ENCODE data around the gene AMH. TPM values are rescaled to one million over a fixed set of nuclear protein-coding genes. Genes with fewer than 3 reads are reported as not detected.

The AMH gene
- polyA plus RNA-seq, 1 donor (not counting 4 experiments of a cell fraction or from before 2014, with no cell fraction given), result 0.07 TPM

GRCh38 chr19:2255982-2256685 is 7.0 kb downstream of the AMH start, which contains the start of gene JSRP1:
TSS of gene JSRP1 (minus strand) at chr19:2256417. CDS start at chr19:2255314, 1,103 bp downstream.
- Histone ChIP-seq H3K9me3 (ENCODE audit: control insufficient read depth, low read depth, low read length) (no peaks in the 10 kb centered on the region), H4K20me1 (ENCODE audit: control insufficient read depth, extremely low read depth, insufficient read depth, low read length) (no peaks in the 10 kb centered on the region), H3K79me2 (ENCODE audit: control insufficient read depth, insufficient read depth, low read length) (no peaks in the 10 kb centered on the region), H3K27me3 (ENCODE audit: control insufficient read depth, extremely low read depth, insufficient read depth, low read length) (peaks cover 33% of the 10 kb centered on the region), H3K27ac (ENCODE audit: control insufficient read depth, insufficient read depth, low read length) (no peak within 1 kb of the TSS), H3K4me3 (ENCODE audit: control insufficient read depth in 2 of 3, extremely low read depth in 1 of 3, insufficient read depth in 2 of 3, low read depth in 1 of 3, low read length in 3 of 3) (no peak within 1 kb of the TSS), H3K36me3 (ENCODE audit: control insufficient read depth in 2 of 2, extremely low read depth in 1 of 2, insufficient read depth in 2 of 2, low read length in 2 of 2) (no peaks in the 10 kb centered on the region), H3K9ac (ENCODE audit: control insufficient read depth, extremely low read depth, insufficient read depth, low read length) (no peak within 1 kb of the TSS), H3K4me2 (ENCODE audit: control insufficient read depth, extremely low read depth, insufficient read depth, low read depth, low read length) (no peak within 1 kb of the TSS), H3K9me1 (ENCODE audit: control insufficient read depth, extremely low read depth, insufficient read depth, low read length) (no peaks in the 10 kb centered on the region), H2AFZ (ENCODE audit: control insufficient read depth, low read length) (no peak within 1 kb of the TSS), H3K4me1 (ENCODE audit: control insufficient read depth, extremely low read depth, insufficient read depth, low read length) (no peaks in the 10 kb centered on the region)
- dilution Hi-C loops (cut with MboI; ENCODE audit: extremely low pct_ligation_motif_present, low sequenced_read_pairs), result no loop called here
- FAIRE-seq (no peak), DNase-seq (ENCODE audit: low read depth, low spot score) (no peak)
- no peak for TF ChIP-seq CTCF (optimal IDR thresholded peaks at IDR 0.05 in 1 of 3, IDR thresholded peaks at IDR 0.05 in 1 of 3, conservative IDR thresholded peaks at IDR 0.05 in 1 of 3; ENCODE audit: extremely low read depth in 1 of 3, insufficient read depth in 2 of 3, low read length in 3 of 3)
- TF ChIP-seq EZH2 (IDR thresholded peaks at IDR 0.05; ENCODE audit: low read length), result no peak

- peaks cover 1% of the 10 kb centered on the region for H3K27me3 ChIP-seq (ENCODE audit: control insufficient read depth, extremely low read depth, insufficient read depth, low read length)
- no peaks in the 10 kb centered on the region for H3K9me3 ChIP-seq (ENCODE audit: control insufficient read depth, low read depth, low read length)
- no peak overlapping the region for H2AFZ ChIP-seq (ENCODE audit: control insufficient read depth, low read length)
- dilution Hi-C loops (cut with MboI; ENCODE audit: extremely low pct_ligation_motif_present, low sequenced_read_pairs), result no loop called here
- no peaks in the 10 kb centered on the region for H4K20me1 ChIP-seq (ENCODE audit: control insufficient read depth, extremely low read depth, insufficient read depth, low read length)
- H3K4me3 ChIP-seq (ENCODE audit: control insufficient read depth in 2 of 3, extremely low read depth in 1 of 3, insufficient read depth in 2 of 3, low read depth in 1 of 3, low read length in 3 of 3), result no peak overlapping the region
- DNase-seq (ENCODE audit: low read depth, low spot score) (no peak), FAIRE-seq (no peak)
- H3K36me3 ChIP-seq (ENCODE audit: control insufficient read depth in 2 of 2, extremely low read depth in 1 of 2, insufficient read depth in 2 of 2, low read length in 2 of 2), result no peaks in the 10 kb centered on the region
- H3K9ac ChIP-seq (ENCODE audit: control insufficient read depth, extremely low read depth, insufficient read depth, low read length), result no peak overlapping the region
- no peaks in the 10 kb centered on the region for H3K9me1 ChIP-seq (ENCODE audit: control insufficient read depth, extremely low read depth, insufficient read depth, low read length)
- no peaks in the 10 kb centered on the region for H3K4me1 ChIP-seq (ENCODE audit: control insufficient read depth, extremely low read depth, insufficient read depth, low read length)
- TF ChIP-seq CTCF (optimal IDR thresholded peaks at IDR 0.05 in 1 of 3, IDR thresholded peaks at IDR 0.05 in 1 of 3, conservative IDR thresholded peaks at IDR 0.05 in 1 of 3; ENCODE audit: extremely low read depth in 1 of 3, insufficient read depth in 2 of 3, low read length in 3 of 3) (no peak), EZH2 (IDR thresholded peaks at IDR 0.05; ENCODE audit: low read length) (no peak)
- H3K4me2 ChIP-seq (ENCODE audit: control insufficient read depth, extremely low read depth, insufficient read depth, low read depth, low read length), result no peak overlapping the region
- no peaks in the 10 kb centered on the region for H3K79me2 ChIP-seq (ENCODE audit: control insufficient read depth, insufficient read depth, low read length)
- H3K27ac ChIP-seq (ENCODE audit: control insufficient read depth, insufficient read depth, low read length), result no peak overlapping the region
These were observed 10.2 kb downstream of the AMH start for GRCh38 chr19:2259336-2259735.

Measured in keratinocyte (primary cell).